Stimulated activated CD8-positive, alpha-beta memory T cell treated with anti-CD3 and anti-CD28 coated beads, Interleukin-4, amount 100 ng/mL, for 24 hours (primary cell): ENCODE measurements around the gene PREX1.
"Not testable (repeated sequence)": the region's sequence is repeated elsewhere in the genome, so short reads cannot be mapped to it uniquely, and the experiment has no call there.

Experiments
- DNase-seq: peaks from one replicate; pipeline ENCODE4 v3.0.0-alpha.2; 2020; ENCODE audit warnings: low read depth

The PREX1 gene

GRCh38 chr20:48774696-48775095 lies 53.1 kb downstream of the PREX1 start:
- no peak for DNase-seq

DNA sequence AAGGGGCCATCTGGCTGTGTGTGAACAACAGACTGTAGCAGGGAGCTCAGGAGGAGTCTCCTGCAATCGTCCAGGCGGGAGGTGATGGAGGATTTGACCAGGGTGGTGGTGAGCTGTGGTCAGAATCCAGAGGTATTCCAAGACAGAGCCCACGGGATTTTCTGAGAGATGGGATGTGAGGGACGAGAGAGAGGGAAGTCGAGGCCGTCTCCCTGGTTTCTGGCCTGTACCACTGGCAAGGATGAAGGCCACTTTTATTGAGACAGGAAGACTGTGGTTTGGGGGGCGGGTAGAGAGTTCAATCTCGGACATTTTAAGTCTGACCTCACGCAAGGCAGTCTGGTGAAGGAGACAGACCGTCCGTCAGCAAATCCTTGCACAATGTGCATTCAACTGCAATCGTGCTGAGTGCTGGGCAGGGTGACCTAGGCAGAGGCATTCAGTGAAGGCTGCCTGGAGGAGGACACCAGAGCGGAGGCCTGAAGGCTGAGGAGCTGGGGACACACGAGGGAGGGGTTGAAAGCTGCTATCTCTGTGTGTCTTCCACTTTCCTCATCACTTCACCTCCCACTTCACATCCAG lies 53.9 kb downstream of the PREX1 start:
- no peak for DNase-seq

GRCh38 chr20:48772183-48772976 lies 55.4 kb downstream of the PREX1 start:
- DNase-seq: no peak

DNA sequence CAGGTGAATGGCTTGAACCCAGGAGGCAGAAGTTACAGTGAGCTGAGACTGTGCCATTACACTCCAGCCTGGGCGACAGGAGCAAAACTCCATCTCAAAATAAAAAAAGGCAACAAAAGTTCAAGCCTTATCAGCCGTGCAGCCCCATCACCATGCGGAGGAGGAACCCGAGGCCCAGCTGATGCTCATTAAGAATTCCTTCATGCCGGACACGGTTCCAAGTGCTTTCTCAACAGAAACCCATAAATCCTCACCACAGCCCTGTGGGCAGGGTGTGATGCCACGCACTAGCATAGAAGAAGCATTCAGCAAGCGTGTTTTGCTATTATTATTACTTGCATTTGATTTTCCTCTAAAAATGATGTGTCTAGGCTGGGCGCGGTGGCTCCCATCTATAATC lies 56.3 kb downstream of the PREX1 start:
- no peak for DNase-seq

DNA sequence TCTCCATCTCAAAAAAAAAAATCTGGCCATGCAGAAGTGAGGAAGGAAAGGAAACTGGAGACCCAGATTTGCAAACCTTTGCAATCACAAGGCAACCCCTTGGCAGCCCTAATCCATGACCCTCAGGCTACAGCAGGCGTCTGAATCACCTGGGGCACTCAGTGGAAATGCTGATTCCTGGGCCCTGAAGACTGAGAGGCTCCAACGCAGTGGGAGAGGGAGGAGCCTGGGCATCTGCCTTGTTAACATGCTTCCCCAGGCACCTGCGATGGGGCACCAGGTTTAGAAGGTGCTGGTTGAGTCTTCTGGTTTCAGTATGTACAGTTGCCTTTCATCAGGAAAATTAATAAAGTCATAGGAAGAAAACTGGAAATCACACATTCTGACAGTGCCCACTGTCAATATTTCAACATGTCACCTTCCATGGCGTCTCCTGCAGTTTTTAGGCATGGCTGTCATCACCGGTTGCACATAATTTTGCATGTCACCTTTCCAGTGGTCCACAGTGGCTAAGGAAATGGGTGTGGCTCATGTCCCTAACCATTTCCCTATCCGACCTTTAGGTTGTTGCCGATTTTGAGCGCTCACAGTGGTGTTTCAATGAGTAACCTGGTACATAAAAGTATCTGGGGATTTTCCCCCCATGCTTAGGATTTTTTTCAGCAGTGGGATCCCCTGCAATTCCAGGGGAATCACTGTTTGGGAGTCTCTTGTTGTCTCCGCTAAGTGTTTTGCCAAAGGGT lies 56.9 kb downstream of the PREX1 start:
- no peak for DNase-seq

DNA sequence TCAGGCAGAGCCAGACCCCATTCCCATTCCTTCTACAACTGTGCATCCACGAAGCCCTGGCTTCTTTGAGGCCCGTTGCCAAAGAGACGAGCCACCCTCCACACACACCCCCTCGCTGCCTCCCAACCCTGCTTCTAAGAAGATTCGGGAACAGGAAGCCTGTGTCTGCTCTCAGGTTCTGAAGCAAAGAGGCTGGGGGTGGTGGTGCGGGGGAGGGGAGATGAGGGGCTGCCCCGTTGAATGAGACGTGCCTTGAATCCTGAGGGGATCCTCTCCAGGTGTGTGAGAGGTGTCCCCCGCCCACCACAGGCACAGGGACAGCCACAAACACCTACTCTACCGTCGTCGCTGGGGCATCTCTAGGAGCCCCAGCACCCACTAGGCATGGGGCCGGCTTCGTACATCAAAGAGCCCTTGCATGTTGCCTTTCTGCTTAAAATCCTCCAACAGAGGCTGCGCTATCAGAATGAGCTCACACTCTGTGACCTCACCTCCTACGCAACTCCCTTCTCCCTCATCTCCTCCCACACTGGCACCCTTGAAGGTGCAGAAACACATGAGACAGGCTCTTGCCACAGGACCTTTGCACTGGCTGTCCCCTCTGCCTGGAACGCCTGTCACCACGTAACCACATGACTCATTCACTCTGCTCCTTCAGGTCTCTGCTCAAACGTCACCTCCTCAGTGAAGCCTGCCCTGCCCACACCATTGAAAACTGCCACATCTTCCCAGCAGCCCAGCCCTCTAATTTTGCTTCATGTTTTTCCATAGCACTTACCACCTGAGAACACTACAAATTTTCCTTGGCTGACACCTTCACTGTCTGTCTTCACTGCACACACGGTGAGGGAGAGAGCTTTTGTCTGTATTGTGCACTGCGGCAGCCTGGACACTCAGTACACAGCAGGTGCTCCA lies 58.5 kb downstream of the PREX1 start:
- peak; percentile 89 for DNase-seq

DNA sequence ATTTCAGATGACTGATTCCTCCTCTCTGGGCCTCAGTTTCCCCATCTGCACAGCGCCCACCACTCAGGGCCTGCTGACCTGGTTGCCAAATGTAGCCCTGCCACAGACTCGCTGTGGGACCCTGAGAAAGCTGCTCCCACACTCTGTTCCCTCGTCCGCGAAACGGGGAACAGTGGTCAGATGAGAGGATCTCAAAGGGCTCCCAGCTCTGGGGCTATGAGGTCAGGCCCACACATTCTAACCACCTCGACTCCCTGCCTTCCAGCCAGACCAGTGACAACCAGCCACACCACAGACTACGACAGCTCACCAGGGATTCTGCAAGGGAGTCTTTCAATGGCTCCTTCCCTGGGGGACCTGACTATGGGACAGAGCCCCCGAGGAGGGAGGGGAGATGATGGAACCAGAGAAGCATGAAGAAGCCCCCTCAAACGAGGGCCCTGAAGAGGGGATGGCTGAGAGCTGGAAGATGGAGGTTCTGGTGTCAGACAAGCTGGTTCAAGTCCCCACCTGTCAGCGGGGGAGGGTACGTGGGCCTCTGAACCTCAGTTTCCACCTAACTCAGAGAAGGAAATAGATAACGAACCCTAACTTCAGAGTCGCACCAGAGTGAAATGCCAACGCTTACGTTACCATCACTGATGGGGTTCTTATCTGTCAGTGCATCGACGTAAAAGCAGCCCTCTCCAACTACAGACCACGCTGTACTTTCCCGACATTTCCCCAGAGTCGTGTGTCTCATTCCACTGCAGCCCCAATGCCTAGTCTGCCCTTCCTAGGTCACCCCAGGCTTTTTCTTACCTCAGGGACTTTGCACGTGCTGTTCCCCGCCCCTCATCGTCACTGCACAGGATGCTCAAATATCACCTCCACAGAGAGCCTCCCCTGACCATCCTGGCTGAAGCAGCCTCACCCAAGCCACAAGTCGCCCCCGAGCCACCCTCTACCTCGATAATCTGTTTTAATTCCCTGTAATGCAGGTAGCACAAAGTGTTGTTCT lies 60.5 kb downstream of the PREX1 start:
- no peak for DNase-seq

- DNase-seq: no peak
These were observed 61.6 kb downstream of the PREX1 start for GRCh38 chr20:48766205-48766604.

DNA sequence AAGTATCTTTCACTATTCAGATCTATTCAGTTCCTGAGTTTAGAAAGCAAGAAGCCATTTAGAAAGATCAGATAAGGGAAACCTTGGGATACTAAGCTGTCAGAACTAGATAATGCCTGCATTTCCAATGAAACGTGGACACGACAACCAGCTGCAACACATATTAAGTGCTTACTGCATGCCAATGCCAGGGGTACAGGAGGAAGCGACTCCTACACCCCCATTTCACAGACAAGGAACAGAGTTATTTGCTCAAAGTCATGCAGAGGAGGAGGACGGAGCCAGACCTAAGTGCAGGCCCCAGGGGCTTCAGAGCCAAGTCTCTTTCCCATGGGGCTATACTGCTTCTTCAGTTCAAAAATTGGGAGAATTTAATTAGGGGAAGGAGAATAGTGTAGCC lies 62.4 kb downstream of the PREX1 start:
- no peak for DNase-seq

DNA sequence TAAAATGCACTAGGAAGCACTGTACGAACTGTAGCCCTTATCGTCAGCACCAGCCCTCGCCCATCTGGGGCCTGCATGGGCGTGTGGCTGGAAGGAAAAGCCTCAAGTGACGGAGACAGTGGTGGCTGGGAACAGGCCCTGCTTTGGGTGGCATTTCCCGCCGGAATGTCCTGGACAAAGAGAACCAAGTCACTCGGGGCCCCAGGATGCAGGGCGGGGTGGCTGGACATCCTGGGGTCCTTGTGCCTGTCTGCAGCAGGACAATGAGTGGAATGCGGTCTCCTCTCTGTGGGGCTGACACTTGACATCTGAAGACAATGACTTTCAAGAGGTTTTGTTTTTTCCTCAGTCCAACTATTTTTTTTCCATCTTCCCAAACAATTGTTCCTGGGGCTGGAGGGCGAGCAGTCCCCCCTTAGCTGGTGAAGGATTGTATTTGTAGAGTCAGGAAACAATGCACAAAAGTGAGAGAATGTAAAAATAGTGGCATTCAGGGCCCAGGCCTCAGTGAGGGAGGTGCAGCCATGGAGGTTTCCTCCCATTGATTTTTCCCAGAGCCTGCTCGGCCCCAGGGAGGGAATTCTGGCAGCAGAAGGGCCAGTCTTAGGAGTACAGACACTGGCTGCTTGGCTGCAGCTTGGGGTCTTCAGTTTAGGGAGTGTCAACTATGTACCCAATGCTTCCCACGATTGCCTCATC lies 64.4 kb downstream of the PREX1 start:
- no peak for DNase-seq

DNA sequence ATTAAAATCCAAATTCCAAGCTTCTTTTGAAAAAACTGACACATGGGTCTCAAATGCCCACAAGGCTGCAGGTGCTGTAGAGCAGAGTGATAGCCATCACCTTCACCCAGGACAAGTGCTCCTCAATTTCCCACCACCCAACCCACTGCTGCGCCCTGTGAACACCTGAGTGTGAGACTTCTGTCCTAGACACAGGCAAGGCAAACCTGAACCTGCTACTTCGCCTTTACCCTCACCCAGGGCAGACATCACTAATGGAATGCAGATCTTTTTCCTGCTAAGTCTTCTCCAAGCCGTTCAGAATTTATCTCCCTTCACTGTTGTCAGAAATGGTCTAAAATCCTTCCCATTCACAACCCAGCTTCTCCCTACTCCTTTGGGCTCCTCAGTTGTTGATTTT lies 65.9 kb downstream of the PREX1 start:
- no peak for DNase-seq

- no peak for DNase-seq
These were observed 66.6 kb downstream of the PREX1 start for GRCh38 chr20:48761023-48761785.

DNA sequence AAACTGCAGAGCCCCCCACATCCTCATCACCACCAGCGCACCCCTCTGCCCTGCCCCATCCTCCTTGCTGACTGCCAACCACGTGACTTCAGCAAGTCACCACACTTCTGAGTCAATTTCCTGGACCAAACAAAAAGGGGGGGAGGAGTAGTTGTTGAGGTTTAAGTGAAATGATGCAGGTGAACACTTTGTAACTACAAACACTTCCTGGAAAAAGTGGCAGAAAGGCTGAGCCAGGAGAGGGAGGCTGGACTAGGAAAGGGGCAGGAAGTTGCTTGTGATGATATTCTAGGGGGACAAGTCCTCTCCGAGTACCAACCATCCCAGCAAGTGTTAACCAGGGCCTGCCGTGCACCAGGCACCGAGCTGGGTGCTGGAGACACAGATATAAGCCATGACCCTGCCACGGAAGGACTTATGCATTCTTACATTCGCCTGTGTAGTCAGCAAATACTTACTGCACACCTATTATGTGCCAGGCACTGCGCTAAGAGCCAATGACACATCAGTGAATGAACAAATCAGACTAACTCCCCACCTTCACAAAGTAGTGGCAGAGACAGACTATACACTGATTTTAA lies 67.3 kb downstream of the PREX1 start:
- DNase-seq: peak; percentile 62

GRCh38 chr20:48759631-48760245 lies 68.1 kb downstream of the PREX1 start:
- DNase-seq: no peak

- peak; percentile 33 for DNase-seq
These were observed 69.5 kb downstream of the PREX1 start for GRCh38 chr20:48758206-48758820.

DNA sequence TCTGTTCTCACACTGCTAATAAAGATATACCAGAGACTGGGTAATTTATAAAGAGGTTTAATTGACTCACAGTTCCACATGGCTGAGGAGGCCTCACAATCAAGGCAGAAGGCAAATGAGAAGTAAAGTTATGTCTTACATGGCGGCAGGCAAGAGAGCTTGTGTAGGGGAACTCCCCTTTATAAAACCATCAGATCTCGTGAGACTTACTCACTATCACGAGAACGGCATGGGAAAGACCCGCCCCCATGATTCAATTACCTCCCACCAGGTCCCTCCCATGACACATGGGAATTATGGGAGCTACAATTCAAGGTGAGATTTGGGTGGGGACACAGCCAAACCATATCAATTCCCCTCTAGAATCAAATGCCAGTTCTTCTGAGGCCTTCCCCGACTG lies 71.0 kb downstream of the PREX1 start:
- not testable (repeated sequence) for DNase-seq

GRCh38 chr20:48754292-48754691 lies 73.5 kb downstream of the PREX1 start:
- no peak for DNase-seq

DNA sequence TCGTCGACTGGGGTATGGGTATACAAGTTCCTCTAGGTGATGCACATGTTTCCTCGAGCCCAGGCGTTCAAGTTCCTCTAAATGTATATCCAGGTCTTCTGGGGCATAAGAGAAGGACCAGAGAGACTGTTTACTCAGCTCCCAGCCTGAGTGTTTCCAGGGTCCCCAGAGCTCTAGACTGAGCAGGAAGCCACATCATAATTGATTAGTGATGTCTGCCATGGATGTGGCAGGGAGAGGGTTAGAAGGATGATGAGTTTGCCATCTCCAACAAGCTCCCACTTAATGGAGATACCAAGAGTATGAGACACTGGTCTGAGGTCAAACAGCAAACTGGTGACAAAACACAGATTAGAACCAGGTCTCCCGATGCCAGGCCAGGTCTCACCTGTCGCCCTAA lies 74.8 kb downstream of the PREX1 start:
- DNase-seq: no peak
